Measurements from ENCODE around the gene CPXM2.

GRCh38 chr10:123786896-123787295 is 104.7 kb downstream of the CPXM2 start:
- no peak for TF ChIP-seq CTCF (conservative IDR thresholded peaks at IDR 0.05 in 1 of 2, IDR thresholded peaks at IDR 0.05 in 1 of 2; ENCODE audit: low read depth in 1 of 2, low read length in 2 of 2)
- no peak for TF ChIP-seq EZH2 (IDR thresholded peaks at IDR 0.05; ENCODE audit: low read length, missing control alignments)
